Thoracic aorta (tissue), 2 donors: ENCODE measurements around the gene RPE. TPM values are rescaled to one million over a fixed set of nuclear protein-coding genes. Genes with fewer than 3 reads are reported as not detected.

ENCODE experiments used
- ATAC-seq: fragments of 150-250 bp; one replicate; pipeline ENCODE4 v1.8.0; 2017; ENCODE audit warnings: low read depth; ENCODE audit not compliant: insufficient number of reproducible peaks, low FRiP score
- DNase-seq: peaks from one replicate; pipeline ENCODE4 v3.0.0-alpha.2; 2020; ENCODE audit warnings: low spot score
- H3K27ac ChIP-seq, 2 donors: fragments of 200-600 bp; sonication (generic); 1 replicate in 1 of 2; 2 replicates in 1 of 2; pipeline ENCODE4 v1.5.1; 2016; ENCODE audit warnings: mild to moderate bottlenecking in 2 of 2, moderate library complexity in 2 of 2
- H3K27me3 ChIP-seq: fragments of 200-600 bp; sonication (generic); replicated peaks from 2 replicates; pipeline ENCODE4 v1.6.0; 2016; ENCODE audit warnings: mild to moderate bottlenecking; ENCODE audit not compliant: insufficient read depth
- H3K36me3 ChIP-seq: fragments of 200-600 bp; sonication (generic); one replicate; pipeline ENCODE4 v1.5.1; 2016
- H3K4me1 ChIP-seq, 2 donors: fragments of 200-600 bp; sonication (generic); 1 replicate in 1 of 2; 2 replicates in 1 of 2; pipeline versions ENCODE4 v1.5.1 to v1.6.0; 2016; ENCODE audit warnings: low read depth in 2 of 2, mild to moderate bottlenecking in 1 of 2; ENCODE audit not compliant: control insufficient read depth in 1 of 2
- H3K4me3 ChIP-seq: fragments of 200-600 bp; sonication (generic); 2 replicates; pipeline ENCODE4 v1.5.1; 2016; ENCODE audit warnings: mild to moderate bottlenecking
- H3K9me3 ChIP-seq: fragments of 200-600 bp; sonication (generic); 2 replicates; pipeline ENCODE4 v1.5.1; 2016
- CTCF ChIP-seq: fragments of 200-600 bp; sonication (generic); IDR thresholded peaks from one replicate; pipeline ENCODE4 v1.5.1; 2019; ENCODE audit warnings: antibody characterized with exemption
- total RNA-seq, 2 donors: library from RNA; depleted of rRNA; stranded (reverse); fragments of >200 nt; gene quantifications; one replicate each; pipeline versions ENCODE4 v1.1.0 to v1.2.3, GENCODE V29; 2016

RPE gene
- total RNA-seq, 2 donors from 2014 or later, result 27.1 to 84.9 TPM

- no peaks in the 10 kb centered on the region for H3K27me3 ChIP-seq
- H3K4me1 ChIP-seq, result no peaks in the 10 kb centered on the region
- no peak for DNase-seq
- no peak overlapping the region for H3K4me3 ChIP-seq
- no peak for ATAC-seq
- no peak for TF ChIP-seq CTCF
- H3K27ac ChIP-seq, result no peak overlapping the region
- peaks cover 4% of the 10 kb centered on the region for H3K36me3 ChIP-seq
- H3K9me3 ChIP-seq, result peaks cover 11% of the 10 kb centered on the region
Observed at GRCh38 chr2:210049831-210050230, 47.4 kb downstream of the RPE start.

GRCh38 chr2:210050885-210051284 lies 48.4 kb downstream of the RPE start:
- H3K4me1 ChIP-seq, result no peaks in the 10 kb centered on the region
- H3K36me3 ChIP-seq, result peaks cover 10% of the 10 kb centered on the region
- no peak for DNase-seq
- ATAC-seq, result no peak
- no peak for TF ChIP-seq CTCF
- no peaks in the 10 kb centered on the region for H3K27me3 ChIP-seq
- H3K27ac ChIP-seq, result no peak overlapping the region
- H3K4me3 ChIP-seq, result no peak overlapping the region
- peaks cover 17% of the 10 kb centered on the region for H3K9me3 ChIP-seq

- Histone ChIP-seq H3K9me3 (peaks cover 10% of the 10 kb centered on the region), H3K4me1 (no peaks in the 10 kb centered on the region), H3K36me3 (peaks cover 7% of the 10 kb centered on the region), H3K27ac (no peak overlapping the region), H3K4me3 (no peak overlapping the region), H3K27me3 (no peaks in the 10 kb centered on the region)
- DNase-seq (no peak), ATAC-seq (no peak)
- no peak for TF ChIP-seq CTCF
Observed at GRCh38 chr2:210054696-210055095, 52.3 kb downstream of the RPE start.

- H3K27me3 ChIP-seq, result no peaks in the 10 kb centered on the region
- DNase-seq (no peak), ATAC-seq (no peak)
- peaks cover 10% of the 10 kb centered on the region for H3K9me3 ChIP-seq
- no peaks in the 10 kb centered on the region for H3K4me1 ChIP-seq
- no peak for TF ChIP-seq CTCF
- H3K36me3 ChIP-seq, result peaks cover 7% of the 10 kb centered on the region
- no peak overlapping the region for H3K4me3 ChIP-seq
- H3K27ac ChIP-seq, result no peak overlapping the region
Observed at GRCh38 chr2:210055825-210056224, 53.4 kb downstream of the RPE start.

- H3K4me3 ChIP-seq, result no peak overlapping the region
- no peaks in the 10 kb centered on the region for H3K36me3 ChIP-seq
- no peaks in the 10 kb centered on the region for H3K9me3 ChIP-seq
- no peaks in the 10 kb centered on the region for H3K4me1 ChIP-seq
- no peak for ATAC-seq
- no peaks in the 10 kb centered on the region for H3K27me3 ChIP-seq
- TF ChIP-seq CTCF, result no peak
- no peak for DNase-seq
- H3K27ac ChIP-seq, result no peak overlapping the region
Observed at GRCh38 chr2:210063306-210063705, 60.9 kb downstream of the RPE start.

Other genes with a start within 250 kb of the RPE start
- not detected for gene UNC80, start 230.8 kb upstream of the RPE start, total RNA-seq
- gene KANSL1L, start 168.8 kb downstream of the RPE start, total RNA-seq, result 10 to 100 TPM; 35.1 to 77.2 TPM
- 100 to 1,000 TPM in 1 of 2 donors, 10 to 100 TPM in 1; 51.6 to 132 TPM for gene ACADL, start 222.8 kb downstream of the RPE start, total RNA-seq